Effector memory CD4-positive, alpha-beta T cell (primary cell): ENCODE data around the gene TRPM3.

Experiments
- DNase-seq, 3 donors: peaks; one replicate each; pipeline ENCODE4 v3.0.0-alpha.2; 2020
- H3K27ac ChIP-seq: 2 replicates; pipeline ENCODE4 v1.7.0; 2013; ENCODE audit warnings: mild to moderate bottlenecking, low read length, moderate library complexity; ENCODE audit not compliant: insufficient read depth, poor library complexity, severe bottlenecking
- H3K27me3 ChIP-seq: replicated peaks from 2 replicates; pipeline ENCODE4 v1.7.0; 2013; ENCODE audit warnings: mild to moderate bottlenecking, low read length; ENCODE audit not compliant: insufficient read depth, control insufficient read depth, poor library complexity, severe bottlenecking
- H3K36me3 ChIP-seq: 2 replicates; pipeline ENCODE4 v1.7.0; 2013; ENCODE audit warnings: mild to moderate bottlenecking, low read length, moderate library complexity; ENCODE audit not compliant: control insufficient read depth, insufficient read depth
- H3K4me1 ChIP-seq: 2 replicates; pipeline ENCODE4 v1.7.0; 2013; ENCODE audit warnings: low read length, mild to moderate bottlenecking; ENCODE audit not compliant: control insufficient read depth, insufficient read depth, poor library complexity, severe bottlenecking
- H3K4me3 ChIP-seq: 2 replicates; pipeline ENCODE4 v1.7.0; 2013; ENCODE audit warnings: low read length, low read depth, mild to moderate bottlenecking; ENCODE audit not compliant: insufficient read depth, poor library complexity, severe bottlenecking
- H3K9me3 ChIP-seq: 2 replicates; pipeline ENCODE4 v1.7.0; 2013; ENCODE audit warnings: mild to moderate bottlenecking, low read length, moderate library complexity; ENCODE audit not compliant: control insufficient read depth

The TRPM3 gene

GRCh38 chr9:71025201-71025600, 96.2 kb downstream of the TRPM3 start:
- no peak for DNase-seq
- Histone ChIP-seq H3K9me3 (no peaks in the 10 kb centered on the region), H3K4me3 (no peak overlapping the region), H3K27me3 (no peaks in the 10 kb centered on the region), H3K27ac (no peak overlapping the region), H3K36me3 (no peaks in the 10 kb centered on the region), H3K4me1 (no peaks in the 10 kb centered on the region)

- no peak for DNase-seq
- Histone ChIP-seq H3K4me1 (no peaks in the 10 kb centered on the region), H3K36me3 (no peaks in the 10 kb centered on the region), H3K9me3 (no peaks in the 10 kb centered on the region), H3K4me3 (no peak overlapping the region), H3K27me3 (no peaks in the 10 kb centered on the region), H3K27ac (no peak overlapping the region)
Measured at GRCh38 chr9:71010258-71010657, 111.2 kb downstream of the TRPM3 start.

GRCh38 chr9:71005456-71005855, 116.0 kb downstream of the TRPM3 start:
- no peaks in the 10 kb centered on the region for H3K27me3 ChIP-seq
- no peak overlapping the region for H3K4me3 ChIP-seq
- H3K9me3 ChIP-seq, result no peaks in the 10 kb centered on the region
- no peak overlapping the region for H3K27ac ChIP-seq
- no peak for DNase-seq
- H3K4me1 ChIP-seq, result no peaks in the 10 kb centered on the region
- H3K36me3 ChIP-seq, result no peaks in the 10 kb centered on the region

GRCh38 chr9:71004196-71004595, 117.2 kb downstream of the TRPM3 start:
- Histone ChIP-seq H3K9me3 (no peaks in the 10 kb centered on the region), H3K4me3 (no peak overlapping the region), H3K27me3 (no peaks in the 10 kb centered on the region), H3K27ac (no peak overlapping the region), H3K4me1 (no peaks in the 10 kb centered on the region), H3K36me3 (no peaks in the 10 kb centered on the region)
- DNase-seq, result no peak

GRCh38 chr9:71003346-71003745, 118.1 kb downstream of the TRPM3 start:
- Histone ChIP-seq H3K4me1 (no peaks in the 10 kb centered on the region), H3K36me3 (no peaks in the 10 kb centered on the region), H3K27me3 (no peaks in the 10 kb centered on the region), H3K9me3 (no peaks in the 10 kb centered on the region), H3K4me3 (no peak overlapping the region), H3K27ac (no peak overlapping the region)
- DNase-seq, result no peak

GRCh38 chr9:71001780-71002386, 119.5 kb downstream of the TRPM3 start:
- no peaks in the 10 kb centered on the region for H3K9me3 ChIP-seq
- H3K27ac ChIP-seq, result no peak overlapping the region
- no peaks in the 10 kb centered on the region for H3K36me3 ChIP-seq
- no peaks in the 10 kb centered on the region for H3K27me3 ChIP-seq
- H3K4me3 ChIP-seq, result no peak overlapping the region
- H3K4me1 ChIP-seq, result no peaks in the 10 kb centered on the region
- no peak for DNase-seq

GRCh38 chr9:70998962-70999361, 122.5 kb downstream of the TRPM3 start:
- DNase-seq, result no peak
- H3K36me3 ChIP-seq, result no peaks in the 10 kb centered on the region
- H3K27me3 ChIP-seq, result no peaks in the 10 kb centered on the region

GRCh38 chr9:70995511-70995910, 125.9 kb downstream of the TRPM3 start:
- H3K36me3 ChIP-seq, result no peaks in the 10 kb centered on the region
- no peak overlapping the region for H3K27ac ChIP-seq
- no peaks in the 10 kb centered on the region for H3K27me3 ChIP-seq
- no peaks in the 10 kb centered on the region for H3K9me3 ChIP-seq
- DNase-seq, result no peak
- no peaks in the 10 kb centered on the region for H3K4me1 ChIP-seq
- no peak overlapping the region for H3K4me3 ChIP-seq

More at GRCh38 chr9:70998962-70999361, 122.5 kb downstream of the TRPM3 start:
- Histone ChIP-seq H3K4me3 (no peak overlapping the region), H3K9me3 (no peaks in the 10 kb centered on the region), H3K27ac (no peak overlapping the region), H3K4me1 (no peaks in the 10 kb centered on the region)

GRCh38 chr9:70994582-70994981, 126.8 kb downstream of the TRPM3 start:
- Histone ChIP-seq H3K36me3 (no peaks in the 10 kb centered on the region), H3K27ac (no peak overlapping the region), H3K4me3 (no peak overlapping the region), H3K9me3 (no peaks in the 10 kb centered on the region), H3K4me1 (no peaks in the 10 kb centered on the region), H3K27me3 (no peaks in the 10 kb centered on the region)
- no peak for DNase-seq

GRCh38 chr9:70988551-70988950, 132.9 kb downstream of the TRPM3 start:
- Histone ChIP-seq H3K9me3 (no peaks in the 10 kb centered on the region), H3K27me3 (no peaks in the 10 kb centered on the region), H3K27ac (no peak overlapping the region), H3K4me3 (no peak overlapping the region), H3K4me1 (no peaks in the 10 kb centered on the region), H3K36me3 (no peaks in the 10 kb centered on the region)
- DNase-seq, result no peak
